Cardiac muscle cell (in vitro differentiated cells and primary cell): Measurements from ENCODE around the gene PTPRD. TPM values are rescaled to one million over a fixed set of nuclear protein-coding genes. Genes with fewer than 3 reads are reported as not detected.

ENCODE experiments used
- DNase-seq, 2 donors: peaks; one replicate each; pipeline versions ENCODE4 v3.0.0 to v3.0.0-alpha.2; 2010 to 2017; ENCODE audit warnings: low read depth in 1 of 2, low spot score in 1 of 2
- H3K27ac ChIP-seq: fragments of 200-600 bp; sonication (generic); 2 replicates; pipeline ENCODE4 v1.5.1; 2016
- H3K27me3 ChIP-seq: fragments of 200-600 bp; sonication (generic); 2 replicates; pipeline ENCODE4 v1.6.0; 2016; ENCODE audit warnings: control low read depth
- H3K36me3 ChIP-seq: fragments of 200-600 bp; sonication (generic); 2 replicates; pipeline ENCODE4 v1.5.1; 2016; ENCODE audit warnings: control low read depth
- H3K4me1 ChIP-seq: fragments of 200-600 bp; sonication (generic); 2 replicates; pipeline ENCODE4 v1.8.1; 2017; ENCODE audit warnings: low read depth, mild to moderate bottlenecking, mixed run types
- H3K4me3 ChIP-seq: fragments of 200-600 bp; sonication (generic); 2 replicates; pipeline ENCODE4 v1.5.1; 2016; ENCODE audit warnings: mild to moderate bottlenecking
- H3K9me3 ChIP-seq: fragments of 200-600 bp; sonication (generic); 2 replicates; pipeline ENCODE4 v1.5.1; 2017; ENCODE audit warnings: low read depth, mild to moderate bottlenecking, control low read depth
- CTCF ChIP-seq: IDR thresholded peaks from 2 replicates; pipeline ENCODE4 v1.5.1; 2012; ENCODE audit warnings: low read depth, mild to moderate bottlenecking, low read length
- polyA plus RNA-seq: library from polyadenylated mRNA; unstranded; fragments of >200 nt; fragmentation: Nextera tagmentation; extraction: Ambion mirVana; gene quantifications from 2 replicates; pipeline ENCODE4 v1.2.1, GENCODE V29; 2016
- total RNA-seq: library from RNA; depleted of rRNA; stranded (reverse); fragments of >200 nt; gene quantifications from 2 replicates; pipeline ENCODE4 v1.2.3, GENCODE V29; 2016

Gene PTPRD
- total and polyA plus RNA-seq, 2 experiments from 2014 or later = 37.0 to 287 TPM

GRCh38 chr9:8709731-8710130, 1903.1 kb downstream of the PTPRD start:
- H3K27ac ChIP-seq = no peak overlapping the region
- no peak for DNase-seq
- peaks cover 3% of the 10 kb centered on the region for H3K4me1 ChIP-seq
- H3K4me3 ChIP-seq = no peak overlapping the region
- no peak for TF ChIP-seq CTCF
- H3K27me3 ChIP-seq = no peaks in the 10 kb centered on the region
- H3K9me3 ChIP-seq = no peaks in the 10 kb centered on the region
- no peaks in the 10 kb centered on the region for H3K36me3 ChIP-seq

GRCh38 chr9:8708728-8709127, 1904.1 kb downstream of the PTPRD start:
- H3K27ac ChIP-seq = no peak overlapping the region
- DNase-seq = no peak
- H3K4me1 ChIP-seq = peaks cover 3% of the 10 kb centered on the region
- no peak for TF ChIP-seq CTCF
- H3K9me3 ChIP-seq = no peaks in the 10 kb centered on the region
- H3K36me3 ChIP-seq = no peaks in the 10 kb centered on the region
- H3K27me3 ChIP-seq = no peaks in the 10 kb centered on the region
- H3K4me3 ChIP-seq = no peak overlapping the region

- DNase-seq = no peak
Measured at GRCh38 chr9:8706998-8707397, 1905.8 kb downstream of the PTPRD start.

GRCh38 chr9:8706531-8706930, 1906.3 kb downstream of the PTPRD start:
- Histone ChIP-seq H3K27me3 (no peaks in the 10 kb centered on the region), H3K4me1 (peaks cover 3% of the 10 kb centered on the region), H3K9me3 (no peaks in the 10 kb centered on the region), H3K27ac (no peak overlapping the region), H3K36me3 (no peaks in the 10 kb centered on the region), H3K4me3 (no peak overlapping the region)
- DNase-seq = no peak
- no peak for TF ChIP-seq CTCF

More at GRCh38 chr9:8706998-8707397, 1905.8 kb downstream of the PTPRD start:
- H3K27me3 ChIP-seq = no peaks in the 10 kb centered on the region
- H3K36me3 ChIP-seq = no peaks in the 10 kb centered on the region
- peaks cover 3% of the 10 kb centered on the region for H3K4me1 ChIP-seq
- H3K9me3 ChIP-seq = no peaks in the 10 kb centered on the region
- H3K27ac ChIP-seq = no peak overlapping the region
- TF ChIP-seq CTCF = no peak
- no peak overlapping the region for H3K4me3 ChIP-seq

- Histone ChIP-seq H3K27ac (no peak overlapping the region), H3K4me3 (no peak overlapping the region), H3K4me1 (peaks cover 3% of the 10 kb centered on the region), H3K27me3 (no peaks in the 10 kb centered on the region), H3K36me3 (no peaks in the 10 kb centered on the region), H3K9me3 (no peaks in the 10 kb centered on the region)
- TF ChIP-seq CTCF = no peak
- DNase-seq = no peak
Measured at GRCh38 chr9:8705861-8706260, 1906.9 kb downstream of the PTPRD start.

- TF ChIP-seq CTCF = no peak
- Histone ChIP-seq H3K9me3 (no peaks in the 10 kb centered on the region), H3K27me3 (no peaks in the 10 kb centered on the region), H3K4me3 (no peak overlapping the region), H3K4me1 (peaks cover 3% of the 10 kb centered on the region), H3K36me3 (no peaks in the 10 kb centered on the region), H3K27ac (no peak overlapping the region)
- no peak for DNase-seq
Measured at GRCh38 chr9:8703904-8704303, 1908.9 kb downstream of the PTPRD start.
